NCI-H1436 (cell line): ENCODE results near the gene SMPD4.
"Not testable (repeated sequence)": the region's sequence is repeated elsewhere in the genome, so short reads cannot be mapped to it uniquely, and the experiment has no call there.

ENCODE experiments used
- DNase-seq: peaks from one replicate; lab custom pipeline; 2025; lab: John Stamatoyannopoulos, UW

Gene SMPD4

GRCh38 chr2:130181325-130181879 is at the start of gene SMPD4:
Gene SMPD4 (minus strand): TSS chr2:130181602. CDS start chr2:130176592, 5,010 bp downstream.
- DNase-seq, result peak; percentile 95

- DNase-seq, result not testable (repeated sequence)
Observed at GRCh38 chr2:130230907-130231306, 49.5 kb upstream of the SMPD4 start.

GRCh38 chr2:130230376-130230775 is 49.0 kb upstream of the SMPD4 start:
- DNase-seq, result not testable (repeated sequence)

GRCh38 chr2:130229161-130229510 is 47.7 kb upstream of the SMPD4 start:
- DNase-seq, result not testable (repeated sequence)

GRCh38 chr2:130228467-130229160 is 47.2 kb upstream of the SMPD4 start:
- DNase-seq, result not testable (repeated sequence)

- not testable (repeated sequence) for DNase-seq
Observed at GRCh38 chr2:130228005-130228404, 46.6 kb upstream of the SMPD4 start.

GRCh38 chr2:130222523-130222922 is 41.1 kb upstream of the SMPD4 start:
- not testable (repeated sequence) for DNase-seq

- DNase-seq, result not testable (repeated sequence)
Observed at GRCh38 chr2:130220505-130220904, 39.1 kb upstream of the SMPD4 start.

GRCh38 chr2:130219147-130219546 is 37.7 kb upstream of the SMPD4 start:
- not testable (repeated sequence) for DNase-seq

GRCh38 chr2:130207051-130207450 is 25.6 kb upstream of the SMPD4 start:
- not testable (repeated sequence) for DNase-seq

GRCh38 chr2:130203150-130203549 is 21.7 kb upstream of the SMPD4 start:
- DNase-seq, result not testable (repeated sequence)

- DNase-seq, result not testable (repeated sequence)
Observed at GRCh38 chr2:130202518-130202917, 21.1 kb upstream of the SMPD4 start.

- DNase-seq, result no peak
Observed at GRCh38 chr2:130198343-130198742, 16.9 kb upstream of the SMPD4 start, which contains the start of gene TUBA3E. Gene TUBA3E (minus strand): TSS chr2:130198439. CDS start chr2:130198360, 79 bp downstream.

- not testable (repeated sequence) for DNase-seq
Observed at GRCh38 chr2:130196052-130196451, 14.7 kb upstream of the SMPD4 start.

- DNase-seq, result not testable (repeated sequence)
Observed at GRCh38 chr2:130195089-130195635, 13.8 kb upstream of the SMPD4 start.

- DNase-seq, result not testable (repeated sequence)
Observed at GRCh38 chr2:130193824-130194223, 12.4 kb upstream of the SMPD4 start.

- not testable (repeated sequence) for DNase-seq
Observed at GRCh38 chr2:130192451-130192850, 11.0 kb upstream of the SMPD4 start.

GRCh38 chr2:130191319-130191718 is 9.9 kb upstream of the SMPD4 start:
- DNase-seq, result not testable (repeated sequence)

- no peak for DNase-seq
Observed at GRCh38 chr2:130190237-130190636, 8.8 kb upstream of the SMPD4 start.

- DNase-seq, result not testable (repeated sequence)
Observed at GRCh38 chr2:130188958-130189357, 7.6 kb upstream of the SMPD4 start.

GRCh38 chr2:130187859-130188792 is 6.7 kb upstream of the SMPD4 start:
- DNase-seq, result not testable (repeated sequence)

- no peak for DNase-seq
Observed at GRCh38 chr2:130187268-130187667, 5.9 kb upstream of the SMPD4 start.
